Superior temporal gyrus (tissue), 1 donor: ENCODE results near the gene SH3TC2.

Experiments used
- DNase-seq: peaks from one replicate; pipeline ENCODE4 v3.0.0-alpha.2; 2016; ENCODE audit errors: extremely low spot score

Gene SH3TC2

GRCh38 chr5:149001162-149001561 lies 61.7 kb downstream of the SH3TC2 start:
- DNase-seq: no peak

GRCh38 chr5:148999741-149000140 lies 63.1 kb downstream of the SH3TC2 start:
- no peak for DNase-seq

- DNase-seq: peak; percentile 84
Measured at GRCh38 chr5:148998174-148998797, 64.6 kb downstream of the SH3TC2 start.

GRCh38 chr5:148996270-148996669 lies 66.6 kb downstream of the SH3TC2 start:
- DNase-seq: peak; percentile 33

- DNase-seq: no peak
Measured at GRCh38 chr5:148995791-148996190, 67.1 kb downstream of the SH3TC2 start.

GRCh38 chr5:148993283-148993936 lies 69.5 kb downstream of the SH3TC2 start:
- no peak for DNase-seq

- no peak for DNase-seq
Measured at GRCh38 chr5:148992265-148992664, 70.6 kb downstream of the SH3TC2 start.

- DNase-seq: no peak
Measured at GRCh38 chr5:148991566-148991965, 71.3 kb downstream of the SH3TC2 start.

GRCh38 chr5:148990817-148991216 lies 72.0 kb downstream of the SH3TC2 start:
- no peak for DNase-seq

GRCh38 chr5:148989567-148989966 lies 73.3 kb downstream of the SH3TC2 start:
- no peak for DNase-seq

GRCh38 chr5:148988328-148988727 lies 74.5 kb downstream of the SH3TC2 start:
- no peak for DNase-seq

GRCh38 chr5:148986636-148987035 lies 76.2 kb downstream of the SH3TC2 start:
- no peak for DNase-seq

GRCh38 chr5:148984345-148984744 lies 78.5 kb downstream of the SH3TC2 start:
- no peak for DNase-seq

GRCh38 chr5:148981353-148981752 lies 81.5 kb downstream of the SH3TC2 start:
- DNase-seq: no peak

GRCh38 chr5:148980731-148981130 lies 82.1 kb downstream of the SH3TC2 start:
- no peak for DNase-seq

GRCh38 chr5:148979083-148979723 lies 83.7 kb downstream of the SH3TC2 start:
- DNase-seq: no peak

- no peak for DNase-seq
Measured at GRCh38 chr5:148978370-148979082, 84.3 kb downstream of the SH3TC2 start.

- DNase-seq: no peak
Measured at GRCh38 chr5:148976569-148977381, 86.1 kb downstream of the SH3TC2 start.

- no peak for DNase-seq
Measured at GRCh38 chr5:148974642-148975327, 88.1 kb downstream of the SH3TC2 start.

- DNase-seq: no peak
Measured at GRCh38 chr5:148973455-148973854, 89.4 kb downstream of the SH3TC2 start.

- DNase-seq: no peak
Measured at GRCh38 chr5:148972974-148973374, 89.9 kb downstream of the SH3TC2 start.
